IPS DF 6.9 (cell line): Measurements from ENCODE around the gene KLHL29.

ENCODE experiments used
- DNase-seq: peaks from one replicate; pipeline ENCODE4 v3.0.0-alpha.2; 2013; ENCODE audit warnings: low read depth, low spot score
- H3K27ac ChIP-seq: one replicate; pipeline ENCODE4 v1.5.1; 2013; ENCODE audit warnings: low read length, control low read depth
- H3K27me3 ChIP-seq: 2 replicates; pipeline ENCODE4 v1.6.1; 2013; ENCODE audit warnings: mild to moderate bottlenecking, low read length; ENCODE audit not compliant: control insufficient read depth, insufficient read depth
- H3K36me3 ChIP-seq: 2 replicates; pipeline ENCODE4 v1.6.1; 2013; ENCODE audit warnings: low read length; ENCODE audit not compliant: control insufficient read depth, insufficient read depth
- H3K4me1 ChIP-seq: 2 replicates; pipeline ENCODE4 v1.6.1; 2013; ENCODE audit warnings: low read length; ENCODE audit not compliant: control insufficient read depth, insufficient read depth
- H3K4me3 ChIP-seq: 2 replicates; pipeline ENCODE4 v1.5.1; 2013; ENCODE audit warnings: mild to moderate bottlenecking, low read length
- H3K9me3 ChIP-seq: 2 replicates; pipeline ENCODE4 v1.6.1; 2013; ENCODE audit warnings: low read length, inconsistent platforms; ENCODE audit not compliant: control insufficient read depth, insufficient read depth
- WGBS: extraction: QIAGEN DNeasy Blood & Tissue Kit; methylation state at CpG from one replicate; pipeline ENCODE4 v1.1.7; 2013; ENCODE audit warnings: mixed read lengths, missing lambda C conversion rate; ENCODE audit not compliant: insufficient read length, insufficient coverage; 5-methylcytosine and 5-hydroxymethylcytosine counted together

Gene KLHL29

GRCh38 chr2:23528690-23529089 lies 143.7 kb downstream of the KLHL29 start:
- Histone ChIP-seq H3K27ac (no peak overlapping the region), H3K4me3 (no peak overlapping the region), H3K4me1 (peaks cover 9% of the 10 kb centered on the region; the same call in 1 of the 2 replicates), H3K9me3 (no peaks in the 10 kb centered on the region), H3K27me3 (no peaks in the 10 kb centered on the region), H3K36me3 (no peaks in the 10 kb centered on the region)
- DNase-seq: no peak
- no CpG with 5 or more reads among the region's 11 CpGs for WGBS

- H3K27me3 ChIP-seq: no peaks in the 10 kb centered on the region
- H3K27ac ChIP-seq: no peak overlapping the region
- no CpG with 5 or more reads among the region's 11 CpGs for WGBS
- H3K4me1 ChIP-seq: 0 out of 2 replicates have a peak, but pooled peaks cover 6% of the 10 kb centered on the region
- H3K4me3 ChIP-seq: no peak overlapping the region
- no peak for DNase-seq
- no peaks in the 10 kb centered on the region for H3K36me3 ChIP-seq
- no peaks in the 10 kb centered on the region for H3K9me3 ChIP-seq
Measured at GRCh38 chr2:23529659-23530058, 144.7 kb downstream of the KLHL29 start.

- DNase-seq: no peak
Measured at GRCh38 chr2:23530206-23530908, 145.4 kb downstream of the KLHL29 start.

GRCh38 chr2:23530909-23531276 lies 145.9 kb downstream of the KLHL29 start:
- Histone ChIP-seq H3K27ac (no peak overlapping the region), H3K9me3 (no peaks in the 10 kb centered on the region), H3K27me3 (no peaks in the 10 kb centered on the region), H3K4me3 (no peak overlapping the region), H3K4me1 (0 out of 2 replicates have a peak, but pooled peaks cover 6% of the 10 kb centered on the region), H3K36me3 (no peaks in the 10 kb centered on the region)
- no peak for DNase-seq
- WGBS: no CpG with 5 or more reads among the region's 5 CpGs

More at GRCh38 chr2:23530206-23530908, 145.4 kb downstream of the KLHL29 start:
- Histone ChIP-seq H3K27me3 (no peaks in the 10 kb centered on the region), H3K27ac (no peak overlapping the region), H3K9me3 (no peaks in the 10 kb centered on the region), H3K4me1 (0 out of 2 replicates have a peak, but pooled peaks cover 6% of the 10 kb centered on the region), H3K4me3 (no peak overlapping the region), H3K36me3 (no peaks in the 10 kb centered on the region)
- WGBS: no CpG with 5 or more reads among the region's 12 CpGs

GRCh38 chr2:23531280-23531679 lies 146.3 kb downstream of the KLHL29 start:
- Histone ChIP-seq H3K27me3 (no peaks in the 10 kb centered on the region), H3K4me3 (no peak overlapping the region), H3K27ac (no peak overlapping the region), H3K36me3 (no peaks in the 10 kb centered on the region), H3K4me1 (0 out of 2 replicates have a peak, but pooled peaks cover 6% of the 10 kb centered on the region), H3K9me3 (no peaks in the 10 kb centered on the region)
- no CpG with 5 or more reads among the region's 11 CpGs for WGBS
- no peak for DNase-seq

- H3K27ac ChIP-seq: no peak overlapping the region
Measured at GRCh38 chr2:23531881-23532280, 146.9 kb downstream of the KLHL29 start.

GRCh38 chr2:23532391-23533337 lies 147.7 kb downstream of the KLHL29 start:
- no CpG with 5 or more reads among the region's 23 CpGs for WGBS
- Histone ChIP-seq H3K4me1 (0 out of 2 replicates have a peak, but pooled peaks cover 6% of the 10 kb centered on the region), H3K27ac (no peak overlapping the region), H3K4me3 (no peak overlapping the region), H3K27me3 (no peaks in the 10 kb centered on the region), H3K36me3 (no peaks in the 10 kb centered on the region), H3K9me3 (no peaks in the 10 kb centered on the region)
- no peak for DNase-seq

More at GRCh38 chr2:23531881-23532280, 146.9 kb downstream of the KLHL29 start:
- Histone ChIP-seq H3K4me3 (no peak overlapping the region), H3K4me1 (0 out of 2 replicates have a peak, but pooled peaks cover 6% of the 10 kb centered on the region), H3K27me3 (no peaks in the 10 kb centered on the region), H3K9me3 (no peaks in the 10 kb centered on the region), H3K36me3 (no peaks in the 10 kb centered on the region)
- no CpG with 5 or more reads among the region's 8 CpGs for WGBS
- no peak for DNase-seq

GRCh38 chr2:23533338-23533695 lies 148.3 kb downstream of the KLHL29 start:
- no peak for DNase-seq
- Histone ChIP-seq H3K9me3 (no peaks in the 10 kb centered on the region), H3K27me3 (no peaks in the 10 kb centered on the region), H3K36me3 (no peaks in the 10 kb centered on the region), H3K4me1 (0 out of 2 replicates have a peak, but pooled peaks cover 6% of the 10 kb centered on the region), H3K4me3 (no peak overlapping the region), H3K27ac (no peak overlapping the region)
- no CpG with 5 or more reads among the region's 9 CpGs for WGBS

GRCh38 chr2:23534771-23535170 lies 149.8 kb downstream of the KLHL29 start:
- Histone ChIP-seq H3K4me3 (no peak overlapping the region), H3K27ac (no peak overlapping the region), H3K27me3 (no peaks in the 10 kb centered on the region), H3K36me3 (no peaks in the 10 kb centered on the region), H3K9me3 (no peaks in the 10 kb centered on the region), H3K4me1 (0 out of 2 replicates have a peak, but pooled peaks cover 6% of the 10 kb centered on the region)
- WGBS: no CpG with 5 or more reads among the region's 2 CpGs
- DNase-seq: no peak

GRCh38 chr2:23536326-23536725 lies 151.3 kb downstream of the KLHL29 start:
- WGBS: no CpG with 5 or more reads among the region's 13 CpGs
- Histone ChIP-seq H3K27ac (no peak overlapping the region), H3K27me3 (no peaks in the 10 kb centered on the region), H3K36me3 (no peaks in the 10 kb centered on the region), H3K9me3 (no peaks in the 10 kb centered on the region), H3K4me1 (0 out of 2 replicates have a peak, but pooled peaks cover 6% of the 10 kb centered on the region), H3K4me3 (no peak overlapping the region)
- DNase-seq: no peak
